B cell (primary cell): ENCODE measurements around the gene KLRF2. TPM values are rescaled to one million over a fixed set of nuclear protein-coding genes. Genes with fewer than 3 reads are reported as not detected.

Source experiments
- ATAC-seq: fragments of 200-7000 bp; cut with Tn5 transposase; one replicate; pipeline ENCODE4 v1.10.0; 2021; ENCODE audit warnings: low read depth, mild to moderate bottlenecking, moderate number of reproducible peaks, moderate library complexity
- CTCF ChIA-PET: fragments of 350-600 bp; sonication (Branson Sonifier 250); formaldehyde crosslinking; loops from one replicate; lab custom pipeline; 2021; ENCODE audit warnings: antibody characterized with exemption, inconsistent platforms; lab: Charles Lee
- POLR2A ChIA-PET: fragments of 350-600 bp; sonication (Branson Sonifier 250); formaldehyde crosslinking; loops from one replicate; lab custom pipeline; 2021; ENCODE audit warnings: antibody characterized with exemption; lab: Charles Lee
- DNase-seq: peaks from one replicate; pipeline ENCODE4 v3.0.0; 2013
- H2AFZ ChIP-seq: 2 replicates; pipeline ENCODE4 v1.6.1; 2012; ENCODE audit warnings: mild to moderate bottlenecking, low read depth, low read length; ENCODE audit not compliant: insufficient read depth, poor library complexity, severe bottlenecking
- H3K27ac ChIP-seq, 2 donors: 1 replicate in 1 of 2; 2 replicates in 1 of 2; pipeline ENCODE4 v1.5.1; 2012 to 2013; ENCODE audit warnings: low read length in 2 of 2, mild to moderate bottlenecking in 2 of 2, moderate library complexity in 1 of 2
- H3K27me3 ChIP-seq, 4 experiments: fragments of 200-600 bp in 1 of 4; sonication (generic) in 1 of 4; replicated peaks in 1 of 4; 1 replicate in 2 of 4; 2 replicates in 2 of 4; pipeline versions ENCODE4 v1.6.1 to v1.7.0; 2013 to 2016; ENCODE audit warnings: low read length in 3 of 4, mild to moderate bottlenecking in 2 of 4, mixed read lengths in 1 of 4, moderate library complexity in 1 of 4; ENCODE audit not compliant: insufficient read depth in 4 of 4, control insufficient read depth in 3 of 4; ENCODE audit errors: control extremely low read depth in 1 of 4
- H3K36me3 ChIP-seq, 2 experiments: replicated peaks in 1 of 2; 1 replicate in 1 of 2; 2 replicates in 1 of 2; pipeline versions ENCODE4 v1.6.1 to v1.7.1; 2013; ENCODE audit warnings: low read length in 1 of 2; ENCODE audit not compliant: insufficient read depth in 2 of 2, control insufficient read depth in 1 of 2; ENCODE audit errors: control extremely low read depth in 1 of 2, extremely low read depth in 1 of 2
- H3K4me1 ChIP-seq, 2 donors: fragments of 200-600 bp in 1 of 2; sonication (generic) in 1 of 2; 1 replicate in 1 of 2; 2 replicates in 1 of 2; pipeline versions ENCODE4 v1.5.1 to v1.6.1; 2013 to 2017; ENCODE audit warnings: low read length in 2 of 2; ENCODE audit not compliant: control insufficient read depth in 2 of 2, insufficient read depth in 2 of 2
- H3K4me2 ChIP-seq: replicated peaks from 2 replicates; pipeline ENCODE3; 2012; ENCODE audit warnings: mild to moderate bottlenecking, low read depth, low read length; ENCODE audit not compliant: poor library complexity, severe bottlenecking
- H3K4me3 ChIP-seq, 5 experiments: fragments of 200-600 bp in 1 of 5; sonication (generic) in 1 of 5; 1 replicate in 3 of 5; 2 replicates in 2 of 5; pipeline versions ENCODE4 v1.5.1 to v1.7.0; 2011 to 2016; ENCODE audit warnings: low read length in 4 of 5, mild to moderate bottlenecking in 4 of 5, low read depth in 2 of 5, control low read depth in 1 of 5, moderate library complexity in 1 of 5; ENCODE audit not compliant: insufficient read depth in 1 of 5; ENCODE audit errors: control extremely low read depth in 1 of 5, extremely low read depth in 1 of 5
- H3K79me2 ChIP-seq: fragments of 200-600 bp; sonication (generic); one replicate; pipeline ENCODE4 v1.6.0; 2016; ENCODE audit warnings: low read length; ENCODE audit not compliant: control insufficient read depth, insufficient read depth
- H3K9ac ChIP-seq: fragments of 200-600 bp; sonication (generic); 2 replicates; pipeline ENCODE4 v1.6.1; 2017; ENCODE audit warnings: mild to moderate bottlenecking, low read length, moderate library complexity
- H3K9me3 ChIP-seq, 3 donors: one replicate each; pipeline versions ENCODE4 v1.6.1 to v1.7.1; 2013; ENCODE audit warnings: low read length in 2 of 3; ENCODE audit not compliant: control insufficient read depth in 2 of 3, insufficient read depth in 1 of 3; ENCODE audit errors: control extremely low read depth in 1 of 3
- H4K20me1 ChIP-seq: 2 replicates; pipeline ENCODE4 v1.6.0; 2012; ENCODE audit warnings: mild to moderate bottlenecking, low read length; ENCODE audit not compliant: insufficient read depth, control insufficient read depth, poor library complexity, severe bottlenecking
- H3K27ac Mint-ChIP-seq: one replicate; pipeline ENCODE4 v1.8.0; 2021; ENCODE audit warnings: mixed read lengths
- H3K27me3 Mint-ChIP-seq: one replicate; pipeline ENCODE4 v1.8.0; 2021; ENCODE audit warnings: mixed read lengths
- H3K4me1 Mint-ChIP-seq: one replicate; pipeline ENCODE4 v1.8.0; 2021; ENCODE audit warnings: mixed read lengths
- H3K4me3 Mint-ChIP-seq: one replicate; pipeline ENCODE4 v1.8.0; 2021; ENCODE audit warnings: mixed read lengths
- H3K9me3 Mint-ChIP-seq: one replicate; pipeline ENCODE4 v1.8.0; 2022; ENCODE audit warnings: mixed read lengths; ENCODE audit not compliant: insufficient read depth
- CTCF ChIP-seq: fragments of 200-600 bp; IDR thresholded peaks from one replicate; pipeline ENCODE4 v1.8.0; 2022; ENCODE audit warnings: antibody characterized with exemption, mild to moderate bottlenecking
- EZH2 ChIP-seq: IDR thresholded peaks from 2 replicates; pipeline ENCODE4 v1.6.1; 2012; ENCODE audit warnings: borderline replicate concordance, low read depth, mild to moderate bottlenecking, moderate library complexity, low read length; ENCODE audit not compliant: insufficient read depth, poor library complexity, severe bottlenecking
- WGBS: methylation state at CpG from one replicate; pipeline ENCODE4 v1.1.5; 2013; ENCODE audit warnings: missing lambda C conversion rate; ENCODE audit not compliant: insufficient coverage; 5-methylcytosine and 5-hydroxymethylcytosine counted together
- intact Hi-C: fragments of 100-400 bp; cut with micrococcal nuclease; formaldehyde crosslinking; loops from one replicate; pipeline ENCODE4 v1.10.0; 2022
- polyA plus RNA-seq: library from polyadenylated mRNA; depleted of rRNA; stranded (reverse); fragments of >200 nt; gene quantifications from 2 replicates; pipeline ENCODE4 v1.2.3, GENCODE V29; 2012
- total RNA-seq, 2 donors: library from RNA; stranded (reverse); fragments of 120-200 nt in 1 of 2; gene quantifications; 1 replicate in 1 of 2; 2 replicates in 1 of 2; pipeline versions ENCODE4 v1.2.3 to v1.2.4, GENCODE V29; 2013 to 2022

KLRF2 gene
- total and polyA plus RNA-seq, 2 donors (not counting 1 experiment from before 2014, with no cell fraction given), result 0.36 TPM; not detected in 1

GRCh38 chr12:9943240-9943639, 62.0 kb downstream of the KLRF2 start:
- Mint-ChIP-seq H3K4me1 (peaks cover 26% of the 10 kb centered on the region), H3K4me3 (peak overlapping the region; percentile 76), H3K27me3 (peaks cover 18% of the 10 kb centered on the region), H3K27ac (no peak overlapping the region), H3K9me3 (no peaks in the 10 kb centered on the region)
- Histone ChIP-seq H3K4me1 (peaks cover 19 to 27% of the 10 kb centered on the region in 2 donors), H3K79me2 (no peaks in the 10 kb centered on the region), H3K27me3 (peaks cover 0 to 7% (median 0%) of the 10 kb centered on the region in 4 experiments), H3K4me2 (peak overlapping the region; percentile 63), H4K20me1 (no peaks in the 10 kb centered on the region), H3K9me3 (peaks cover 0 to 4% (median 0%) of the 10 kb centered on the region in 3 donors), H3K27ac (no peak overlapping the region), H3K36me3 (no peaks in the 10 kb centered on the region), H3K4me3 (peak overlapping the region in 4 of 5 experiments; percentile 5 to 34 (median 26)), H3K9ac (no peak overlapping the region), H2AFZ (peak overlapping the region; percentile 37)
- ATAC-seq (peak; percentile 90), DNase-seq (peak; percentile 62)
- TF ChIP-seq CTCF, result no peak
- no peak for TF ChIP-seq EZH2
- intact Hi-C loops, result loop anchor here (5.0 kb wide), 2 partner anchors 64 to 191 kb away; no protein-coding TSS in a partner anchor
- 72% methylated on average over 15 of the region's 19 CpGs for WGBS
- CTCF ChIA-PET, result interaction anchor here (1.0 to 1.3 kb wide), 2 partner anchors 67 to 130 kb away, joined by 3 to 4 read pairs; partner anchors contain the start of gene CLEC12B
- POLR2A ChIA-PET, result no interaction called here

GRCh38 chr12:9944391-9944790, 63.1 kb downstream of the KLRF2 start:
- WGBS, result 0% methylated on average over 1 of the region's 2 CpGs
- H3K27ac ChIP-seq, result no peak overlapping the region
- DNase-seq, result no peak

More at GRCh38 chr12:9944391-9944790, 63.1 kb downstream of the KLRF2 start:
- no peak for TF ChIP-seq CTCF
- no peak for TF ChIP-seq EZH2
- Histone ChIP-seq H3K79me2 (no peaks in the 10 kb centered on the region), H4K20me1 (no peaks in the 10 kb centered on the region), H3K27me3 (peaks cover 0 to 7% (median 0%) of the 10 kb centered on the region in 4 experiments), H3K9me3 (peaks cover 0 to 4% (median 0%) of the 10 kb centered on the region in 3 donors), H3K36me3 (no peaks in the 10 kb centered on the region), H3K4me2 (peak overlapping the region; percentile 26), H3K9ac (no peak overlapping the region), H3K4me3 (no peak overlapping the region), H2AFZ (no peak overlapping the region), H3K4me1 (peaks cover 29 to 37% of the 10 kb centered on the region in 2 donors)
- ChIA-PET CTCF (interaction anchor here (0.7 to 1.3 kb wide), 3 partner anchors 66 to 199 kb away, joined by 3 to 4 read pairs (median 3); partner anchors contain the start of gene CLEC12B), POLR2A (no interaction called here)
- intact Hi-C loops, result loop anchor here (5.0 kb wide), 2 partner anchors 63 to 192 kb away; no protein-coding TSS in a partner anchor
- no peaks in the 10 kb centered on the region for H3K9me3 Mint-ChIP-seq
- H3K4me3 Mint-ChIP-seq, result no peak overlapping the region
- H3K27me3 Mint-ChIP-seq, result peaks cover 12% of the 10 kb centered on the region
- H3K4me1 Mint-ChIP-seq, result peaks cover 37% of the 10 kb centered on the region
- H3K27ac Mint-ChIP-seq, result no peak overlapping the region
- ATAC-seq, result no peak
